ENCODE results near the gene MTCH1. TPM values are rescaled to one million over a fixed set of nuclear protein-coding genes. Genes with fewer than 3 reads are reported as not detected.

MTCH1 gene, protein sequence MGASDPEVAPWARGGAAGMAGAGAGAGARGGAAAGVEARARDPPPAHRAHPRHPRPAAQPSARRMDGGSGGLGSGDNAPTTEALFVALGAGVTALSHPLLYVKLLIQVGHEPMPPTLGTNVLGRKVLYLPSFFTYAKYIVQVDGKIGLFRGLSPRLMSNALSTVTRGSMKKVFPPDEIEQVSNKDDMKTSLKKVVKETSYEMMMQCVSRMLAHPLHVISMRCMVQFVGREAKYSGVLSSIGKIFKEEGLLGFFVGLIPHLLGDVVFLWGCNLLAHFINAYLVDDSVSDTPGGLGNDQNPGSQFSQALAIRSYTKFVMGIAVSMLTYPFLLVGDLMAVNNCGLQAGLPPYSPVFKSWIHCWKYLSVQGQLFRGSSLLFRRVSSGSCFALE
- polyA plus RNA-seq (2013, experiment 1 of 2), result 233 TPM
- polyA plus RNA-seq (2013, experiment 2 of 2), result 195 TPM

DNA sequence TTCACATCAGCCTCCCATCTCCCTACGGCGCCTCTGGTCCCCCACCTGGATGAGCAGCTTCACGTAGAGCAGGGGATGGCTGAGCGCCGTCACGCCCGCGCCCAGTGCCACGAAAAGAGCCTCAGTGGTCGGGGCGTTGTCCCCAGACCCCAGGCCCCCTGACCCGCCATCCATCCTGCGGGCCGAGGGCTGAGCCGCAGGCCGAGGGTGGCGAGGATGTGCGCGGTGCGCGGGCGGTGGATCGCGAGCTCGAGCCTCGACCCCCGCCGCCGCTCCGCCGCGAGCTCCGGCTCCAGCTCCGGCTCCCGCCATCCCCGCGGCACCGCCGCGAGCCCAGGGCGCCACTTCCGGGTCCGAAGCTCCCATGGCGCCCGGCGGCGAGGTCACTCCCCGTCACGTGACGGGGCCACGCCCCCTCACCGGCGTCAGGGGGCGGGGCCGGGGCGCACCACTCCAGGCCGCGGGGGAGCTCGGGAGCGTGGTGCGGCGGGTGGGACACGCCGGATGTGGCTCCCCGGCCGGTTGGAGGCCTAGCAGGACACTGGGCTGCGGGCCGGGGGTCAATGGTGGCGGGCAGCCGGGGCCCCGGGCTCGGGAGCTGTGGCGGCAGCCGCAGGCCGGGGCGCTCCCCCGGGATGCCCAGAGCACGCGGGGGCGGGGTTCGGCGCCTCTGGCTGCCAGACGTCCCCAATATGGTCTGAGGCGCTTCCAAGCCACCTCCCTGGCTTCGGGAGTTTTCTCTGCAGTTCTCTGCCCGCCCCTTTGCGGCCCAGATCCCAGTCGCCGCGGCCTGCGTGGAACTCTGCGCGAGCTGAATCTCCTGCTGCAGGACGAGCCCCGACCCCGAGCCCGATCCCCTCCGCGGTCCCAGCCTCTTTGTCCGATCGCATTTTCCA lies at the start of gene MTCH1:
Gene MTCH1, minus strand, starts transcription at position 389 of the 896 bp plus-strand sequence. Its CDS starts 23 bp downstream, at position 366.
- Histone ChIP-seq H3K4me1 (ENCODE audit: control insufficient read depth, insufficient read depth, low read length, poor library complexity, severe bottlenecking) (peaks cover 27% of the 10 kb centered on the region), H3K27ac (ENCODE audit: low read depth, low read length, severe bottlenecking) (peak within 1 kb of the TSS; percentile 89), H3K9me3 (ENCODE audit: control insufficient read depth, low read length) (no peaks in the 10 kb centered on the region), H3K4me3 (ENCODE audit: extremely low read depth, insufficient read depth, low read length, poor library complexity, severe bottlenecking) (peak within 1 kb of the TSS; percentile 96), H3K36me3 (ENCODE audit: control insufficient read depth, insufficient read depth, low read length) (peaks cover 29% of the 10 kb centered on the region)
- WGBS, 2 experiments (ENCODE audit: insufficient coverage in 2 of 2), result 0% methylated on average over 91 to 94 of the region's 101 CpGs

DNA sequence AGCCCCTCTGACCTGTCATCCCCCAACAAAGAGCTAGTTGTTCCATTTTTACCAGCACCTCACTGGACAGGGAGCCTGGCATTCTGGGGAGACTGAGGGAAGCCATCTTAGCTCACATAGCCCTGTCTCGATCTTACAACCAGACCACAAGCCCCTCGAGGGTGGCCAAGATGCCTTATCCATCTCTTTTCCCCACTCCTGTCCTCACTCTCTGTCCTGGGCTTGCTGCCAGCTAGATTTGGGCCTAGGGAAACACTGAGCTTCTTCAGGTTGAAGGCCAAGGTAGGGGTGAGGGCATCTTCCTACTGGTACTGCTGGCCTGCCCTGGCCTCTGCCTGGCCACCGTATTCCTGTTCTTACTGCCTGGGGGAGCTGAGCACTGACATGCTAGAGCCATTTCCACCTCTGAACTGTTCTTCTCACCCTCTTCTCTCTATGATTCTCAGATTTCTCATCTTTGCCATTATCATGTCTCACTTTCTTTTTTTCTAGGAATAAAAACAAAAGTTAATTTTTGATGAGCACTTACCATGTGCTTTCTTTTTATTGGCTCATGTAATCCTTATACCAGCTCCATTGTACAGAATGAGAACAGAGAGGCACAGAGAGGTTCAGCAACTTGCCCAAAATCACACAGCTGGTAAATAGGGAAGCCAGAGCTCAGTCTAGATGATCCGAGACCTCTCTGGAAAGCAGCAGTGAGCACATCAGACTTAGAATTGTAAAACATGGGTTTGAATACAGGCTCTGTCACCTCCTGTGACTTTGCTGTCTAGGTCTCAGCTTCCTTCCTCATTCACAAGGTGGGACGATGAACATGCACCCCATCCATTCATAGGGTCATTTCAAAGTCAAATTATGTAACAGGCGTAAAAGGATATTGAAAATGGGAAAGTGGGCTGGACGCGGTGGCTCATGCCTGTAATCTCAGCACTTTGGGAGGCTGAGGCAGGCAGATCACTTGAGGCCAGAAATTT lies 48.1 kb upstream of the MTCH1 start:
- Histone ChIP-seq H3K9me3 (ENCODE audit: control insufficient read depth, low read length) (peaks cover 3% of the 10 kb centered on the region), H3K27ac (ENCODE audit: low read depth, low read length, severe bottlenecking) (no peak overlapping the region), H3K4me3 (ENCODE audit: extremely low read depth, insufficient read depth, low read length, poor library complexity, severe bottlenecking) (no peak overlapping the region), H3K36me3 (ENCODE audit: control insufficient read depth, insufficient read depth, low read length) (no peaks in the 10 kb centered on the region), H3K4me1 (ENCODE audit: control insufficient read depth, insufficient read depth, low read length, poor library complexity, severe bottlenecking) (peaks cover 5% of the 10 kb centered on the region)
- 90 to 95% methylated on average over 6 to 8 of the region's 8 CpGs for WGBS, 2 experiments (ENCODE audit: insufficient coverage in 2 of 2)

DNA sequence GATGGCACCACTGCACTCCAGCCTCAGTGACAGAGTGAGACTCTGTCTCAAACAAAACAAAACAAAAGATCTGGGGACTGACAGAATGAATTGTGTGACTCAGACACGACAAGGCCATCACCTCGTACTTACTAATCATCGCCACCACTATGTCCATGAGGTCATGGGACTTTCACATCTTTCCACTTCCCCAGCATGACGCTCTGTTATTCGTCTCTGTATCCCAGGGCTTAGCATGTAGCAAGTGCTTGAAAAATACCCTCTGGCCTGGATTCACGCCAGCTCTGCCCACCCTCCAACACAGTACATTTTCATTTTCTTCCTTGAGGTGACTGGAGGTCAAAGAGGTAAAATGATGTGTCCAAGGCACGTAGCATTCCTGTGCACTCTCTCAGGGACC lies 47.3 kb upstream of the MTCH1 start:
- H3K36me3 ChIP-seq (ENCODE audit: control insufficient read depth, insufficient read depth, low read length), result no peaks in the 10 kb centered on the region
- H3K4me3 ChIP-seq (ENCODE audit: extremely low read depth, insufficient read depth, low read length, poor library complexity, severe bottlenecking), result no peak overlapping the region
- WGBS, 2 experiments (ENCODE audit: insufficient coverage in 2 of 2), result 79 to 96% methylated on average over 5 to 6 of the region's 7 CpGs
- peaks cover 5% of the 10 kb centered on the region for H3K4me1 ChIP-seq (ENCODE audit: control insufficient read depth, insufficient read depth, low read length, poor library complexity, severe bottlenecking)
- H3K9me3 ChIP-seq (ENCODE audit: control insufficient read depth, low read length), result peaks cover 3% of the 10 kb centered on the region
- H3K27ac ChIP-seq (ENCODE audit: low read depth, low read length, severe bottlenecking), result no peak overlapping the region

DNA sequence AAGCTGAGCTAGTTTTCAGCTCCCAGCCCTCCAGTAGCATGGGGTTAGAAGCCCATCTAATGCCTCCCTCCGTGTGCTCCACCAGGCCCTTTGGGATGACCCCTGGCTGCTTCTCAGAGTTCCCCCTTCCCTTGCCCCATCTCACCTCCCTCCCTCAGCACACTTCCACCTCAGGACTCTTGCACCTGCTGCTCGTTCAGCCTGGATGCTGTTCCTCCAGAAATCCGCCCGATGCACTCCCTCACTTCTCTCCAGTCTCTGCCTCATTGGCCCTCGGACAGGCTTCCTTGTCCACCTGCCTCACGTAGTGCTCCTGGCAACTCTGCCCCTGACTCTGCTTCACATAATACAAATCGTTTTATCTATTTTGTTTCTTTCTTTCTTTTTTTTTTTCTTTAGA lies 46.2 kb upstream of the MTCH1 start:
- Histone ChIP-seq H3K4me3 (ENCODE audit: extremely low read depth, insufficient read depth, low read length, poor library complexity, severe bottlenecking) (no peak overlapping the region), H3K27ac (ENCODE audit: low read depth, low read length, severe bottlenecking) (no peak overlapping the region), H3K4me1 (ENCODE audit: control insufficient read depth, insufficient read depth, low read length, poor library complexity, severe bottlenecking) (peaks cover 5% of the 10 kb centered on the region), H3K9me3 (ENCODE audit: control insufficient read depth, low read length) (peaks cover 3% of the 10 kb centered on the region), H3K36me3 (ENCODE audit: control insufficient read depth, insufficient read depth, low read length) (no peaks in the 10 kb centered on the region)
- 92 to 98% methylated on average over 6 to 7 of the region's 7 CpGs for WGBS, 2 experiments (ENCODE audit: insufficient coverage in 2 of 2)

DNA sequence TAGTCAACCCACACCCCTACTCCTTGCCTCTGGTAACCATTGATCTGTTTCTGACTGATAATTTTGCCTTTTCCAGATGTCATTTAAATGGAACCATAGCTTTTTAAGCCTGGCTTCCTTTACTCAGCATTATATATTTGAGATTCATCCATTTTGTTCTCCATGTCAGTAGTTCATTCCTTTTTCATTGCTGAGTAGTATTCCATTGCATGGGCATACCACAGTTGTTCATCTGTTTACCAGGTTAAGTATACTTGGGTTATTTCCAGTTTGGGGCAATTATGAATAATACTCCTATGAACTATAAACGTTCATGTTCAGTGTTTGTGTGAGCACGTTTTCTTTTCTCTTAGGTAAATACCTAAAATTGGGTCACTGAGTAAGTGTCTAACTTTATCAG lies 44.6 kb upstream of the MTCH1 start:
- WGBS, 2 experiments (ENCODE audit: insufficient coverage in 2 of 2), result 90% methylated on average over 2 of the region's 2 CpGs; no CpG with 5 or more reads in 1 of the 2 experiments
- Histone ChIP-seq H3K4me1 (ENCODE audit: control insufficient read depth, insufficient read depth, low read length, poor library complexity, severe bottlenecking) (peaks cover 5% of the 10 kb centered on the region), H3K36me3 (ENCODE audit: control insufficient read depth, insufficient read depth, low read length) (no peaks in the 10 kb centered on the region), H3K27ac (ENCODE audit: low read depth, low read length, severe bottlenecking) (no peak overlapping the region), H3K4me3 (ENCODE audit: extremely low read depth, insufficient read depth, low read length, poor library complexity, severe bottlenecking) (no peak overlapping the region), H3K9me3 (ENCODE audit: control insufficient read depth, low read length) (peaks cover 3% of the 10 kb centered on the region)

- no peaks in the 10 kb centered on the region for H3K36me3 ChIP-seq (ENCODE audit: control insufficient read depth, insufficient read depth, low read length)
- no peak overlapping the region for H3K27ac ChIP-seq (ENCODE audit: low read depth, low read length, severe bottlenecking)
- 33 to 80% methylated on average over 1 of the region's 4 CpGs for WGBS, 2 experiments (ENCODE audit: insufficient coverage in 2 of 2)
- H3K9me3 ChIP-seq (ENCODE audit: control insufficient read depth, low read length), result peaks cover 3% of the 10 kb centered on the region
- no peak overlapping the region for H3K4me3 ChIP-seq (ENCODE audit: extremely low read depth, insufficient read depth, low read length, poor library complexity, severe bottlenecking)
- H3K4me1 ChIP-seq (ENCODE audit: control insufficient read depth, insufficient read depth, low read length, poor library complexity, severe bottlenecking), result peaks cover 5% of the 10 kb centered on the region
These were observed 43.4 kb upstream of the MTCH1 start for GRCh38 chr6:37029249-37029971.

- no peaks in the 10 kb centered on the region for H3K36me3 ChIP-seq (ENCODE audit: control insufficient read depth, insufficient read depth, low read length)
- no peak overlapping the region for H3K4me3 ChIP-seq (ENCODE audit: extremely low read depth, insufficient read depth, low read length, poor library complexity, severe bottlenecking)
- 90 to 91% methylated on average over 14 to 16 of the region's 17 CpGs for WGBS, 2 experiments (ENCODE audit: insufficient coverage in 2 of 2)
- H3K9me3 ChIP-seq (ENCODE audit: control insufficient read depth, low read length), result peaks cover 3% of the 10 kb centered on the region
- H3K4me1 ChIP-seq (ENCODE audit: control insufficient read depth, insufficient read depth, low read length, poor library complexity, severe bottlenecking), result no peaks in the 10 kb centered on the region
- no peak overlapping the region for H3K27ac ChIP-seq (ENCODE audit: low read depth, low read length, severe bottlenecking)
These were observed 41.9 kb upstream of the MTCH1 start for GRCh38 chr6:37027811-37028469.

DNA sequence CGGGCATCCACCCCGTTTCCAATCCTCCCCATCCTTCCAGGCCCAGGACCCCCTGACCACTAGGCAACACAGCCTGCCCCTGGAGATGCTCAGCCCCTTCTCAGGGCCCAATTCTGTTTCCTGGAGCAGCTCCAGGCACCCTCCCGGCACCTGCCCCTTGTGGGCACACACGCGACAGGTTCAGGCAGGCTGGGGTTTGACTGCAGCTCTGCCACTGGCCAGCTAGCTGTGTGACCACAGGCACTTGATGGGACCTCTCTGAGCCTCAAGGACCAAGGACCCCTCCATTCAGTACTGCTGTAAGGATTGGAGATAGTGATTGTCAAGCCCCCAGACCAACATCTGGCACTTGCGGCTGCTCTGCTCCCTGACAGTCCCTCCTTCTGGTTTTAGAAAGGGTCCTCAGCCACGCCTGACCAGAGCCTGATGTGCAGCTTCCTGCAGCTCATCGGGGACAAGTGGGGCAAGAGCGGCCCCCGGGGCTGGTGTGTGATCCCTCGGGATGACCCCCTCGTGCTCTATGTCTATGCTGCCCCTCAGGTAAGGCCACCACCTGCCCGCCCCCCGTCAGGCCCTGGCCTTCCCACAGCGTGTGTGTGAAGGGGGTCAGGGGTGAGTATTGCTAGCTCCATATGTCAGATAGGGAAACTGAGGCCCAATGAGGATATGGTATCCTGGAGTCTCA lies 41.2 kb upstream of the MTCH1 start:
- no peak overlapping the region for H3K4me3 ChIP-seq (ENCODE audit: extremely low read depth, insufficient read depth, low read length, poor library complexity, severe bottlenecking)
- H3K9me3 ChIP-seq (ENCODE audit: control insufficient read depth, low read length), result peaks cover 3% of the 10 kb centered on the region
- H3K4me1 ChIP-seq (ENCODE audit: control insufficient read depth, insufficient read depth, low read length, poor library complexity, severe bottlenecking), result no peaks in the 10 kb centered on the region
- no peak overlapping the region for H3K27ac ChIP-seq (ENCODE audit: low read depth, low read length, severe bottlenecking)
- no peaks in the 10 kb centered on the region for H3K36me3 ChIP-seq (ENCODE audit: control insufficient read depth, insufficient read depth, low read length)
- WGBS, 2 experiments (ENCODE audit: insufficient coverage in 2 of 2), result 90 to 96% methylated on average over 9 to 12 of the region's 15 CpGs
